ENCODE results near the gene CABP2.

CABP2 gene

DNA sequence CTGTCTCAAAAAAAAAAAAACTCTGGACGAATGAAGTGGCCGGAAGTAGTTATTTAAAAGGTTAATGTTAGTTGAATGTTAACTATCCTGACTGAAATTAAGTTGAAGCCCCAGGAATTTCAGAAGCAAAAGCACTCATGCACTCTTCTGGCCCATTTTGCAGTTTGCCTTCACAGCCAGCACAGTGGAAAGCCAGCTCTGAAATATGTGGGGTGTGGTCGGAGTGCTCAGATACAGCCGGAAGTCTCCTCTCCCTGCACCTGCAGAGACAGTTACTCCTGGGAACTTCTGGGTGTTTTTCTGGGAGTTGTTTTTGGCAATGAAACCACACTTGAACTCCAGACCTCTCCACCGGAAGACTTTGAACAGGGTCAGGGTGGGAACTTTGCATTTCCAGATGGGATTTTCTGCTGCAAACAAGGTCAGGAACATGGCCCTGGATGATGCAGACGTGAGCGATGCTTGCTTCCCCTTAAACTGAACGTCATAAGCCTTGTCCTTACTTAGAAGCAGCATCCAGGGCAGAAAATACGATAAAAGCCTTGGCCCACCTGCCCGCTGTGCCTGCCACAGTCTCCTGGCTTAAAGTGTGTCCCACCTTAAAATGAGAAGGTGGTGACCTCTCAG, 21.5 kb upstream of the CABP2 start:
- H3K27ac ChIP-seq: no peak overlapping the region
- no peak overlapping the region for H3K9ac ChIP-seq
- no peaks in the 10 kb centered on the region for H3K9me3 ChIP-seq (ENCODE audit: control insufficient read depth, low read length)
- H3K27me3 ChIP-seq (ENCODE audit: control insufficient read depth, insufficient read depth, low read length): no peaks in the 10 kb centered on the region
- no peak for TF ChIP-seq CTCF (IDR thresholded peaks at IDR 0.05)
- H3K4me2 ChIP-seq (ENCODE audit: low read length): no peak overlapping the region
- H3K79me2 ChIP-seq: no peaks in the 10 kb centered on the region
- H3K36me3 ChIP-seq (ENCODE audit: control insufficient read depth, insufficient read depth, low read length): no peaks in the 10 kb centered on the region
- H2AFZ ChIP-seq: no peak overlapping the region
- H3K4me3 ChIP-seq (ENCODE audit: low read depth, low read length): no peak overlapping the region
- H3K4me1 ChIP-seq: no peaks in the 10 kb centered on the region

- Histone ChIP-seq H3K36me3 (ENCODE audit: control insufficient read depth, insufficient read depth, low read length) (no peaks in the 10 kb centered on the region), H3K4me3 (ENCODE audit: low read depth, low read length) (no peak overlapping the region), H3K9me3 (ENCODE audit: control insufficient read depth, low read length) (no peaks in the 10 kb centered on the region), H3K9ac (no peak overlapping the region), H3K27me3 (ENCODE audit: control insufficient read depth, insufficient read depth, low read length) (no peaks in the 10 kb centered on the region), H2AFZ (no peak overlapping the region), H3K4me2 (ENCODE audit: low read length) (no peak overlapping the region), H3K4me1 (no peaks in the 10 kb centered on the region), H3K79me2 (no peaks in the 10 kb centered on the region), H3K27ac (no peak overlapping the region)
- no peak for TF ChIP-seq CTCF (IDR thresholded peaks at IDR 0.05)
These were observed 20.3 kb upstream of the CABP2 start for GRCh38 chr11:67543585-67543984.

DNA sequence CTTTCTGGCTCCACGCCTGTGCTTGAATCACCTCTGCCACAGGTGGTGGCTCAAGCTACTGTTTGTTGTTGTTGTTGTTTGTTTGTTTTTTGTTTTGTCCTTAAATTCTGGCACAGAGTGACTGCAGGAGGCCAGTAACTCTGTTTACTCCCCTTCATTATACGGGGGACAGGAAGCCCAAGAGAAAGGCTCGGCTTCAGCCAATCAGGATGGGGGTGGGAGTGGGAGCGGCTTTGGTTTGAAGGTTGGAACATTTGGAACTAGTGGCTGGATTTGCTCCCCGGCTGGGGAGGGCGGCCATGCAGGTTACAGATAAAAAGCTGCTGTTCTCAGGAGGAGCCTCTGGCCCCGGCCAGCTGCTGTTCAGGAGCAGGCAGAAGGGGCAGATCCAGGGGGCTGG, 19.7 kb upstream of the CABP2 start:
- Histone ChIP-seq H3K9ac (no peak overlapping the region), H3K27me3 (ENCODE audit: control insufficient read depth, insufficient read depth, low read length) (no peaks in the 10 kb centered on the region), H3K4me3 (ENCODE audit: low read depth, low read length) (no peak overlapping the region), H3K4me2 (ENCODE audit: low read length) (no peak overlapping the region), H3K36me3 (ENCODE audit: control insufficient read depth, insufficient read depth, low read length) (no peaks in the 10 kb centered on the region), H3K4me1 (no peaks in the 10 kb centered on the region), H2AFZ (no peak overlapping the region), H3K9me3 (ENCODE audit: control insufficient read depth, low read length) (no peaks in the 10 kb centered on the region), H3K27ac (no peak overlapping the region), H3K79me2 (no peaks in the 10 kb centered on the region)
- no peak for TF ChIP-seq CTCF (IDR thresholded peaks at IDR 0.05)

GRCh38 chr11:67542169-67542568, 18.9 kb upstream of the CABP2 start:
- H3K4me1 ChIP-seq: no peaks in the 10 kb centered on the region
- H3K9me3 ChIP-seq (ENCODE audit: control insufficient read depth, low read length): no peaks in the 10 kb centered on the region
- H3K36me3 ChIP-seq (ENCODE audit: control insufficient read depth, insufficient read depth, low read length): no peaks in the 10 kb centered on the region
- H2AFZ ChIP-seq: no peak overlapping the region
- no peaks in the 10 kb centered on the region for H3K27me3 ChIP-seq (ENCODE audit: control insufficient read depth, insufficient read depth, low read length)
- no peak overlapping the region for H3K4me2 ChIP-seq (ENCODE audit: low read length)
- no peak for TF ChIP-seq CTCF (IDR thresholded peaks at IDR 0.05)
- no peaks in the 10 kb centered on the region for H3K79me2 ChIP-seq
- no peak overlapping the region for H3K27ac ChIP-seq
- no peak overlapping the region for H3K9ac ChIP-seq
- no peak overlapping the region for H3K4me3 ChIP-seq (ENCODE audit: low read depth, low read length)

DNA sequence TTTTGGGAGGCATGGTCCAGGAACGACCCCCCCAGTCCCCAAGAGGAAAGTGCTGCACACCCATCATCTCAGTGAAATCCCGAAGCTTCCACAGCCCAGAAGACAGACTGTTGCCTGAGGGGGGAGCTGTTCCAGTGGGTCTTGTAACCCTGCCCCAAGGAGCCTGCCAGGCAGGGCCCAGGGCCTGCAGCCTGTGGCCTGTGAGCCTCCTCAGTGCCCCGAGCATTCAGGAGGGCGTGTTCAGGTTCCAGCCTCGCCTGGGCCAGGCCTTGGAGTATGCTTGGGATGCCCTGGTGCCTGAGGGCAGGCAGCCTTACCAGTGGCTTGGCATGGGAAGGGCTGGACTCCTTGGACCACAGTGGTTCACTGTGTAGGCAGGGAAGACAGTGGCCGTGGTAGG, 18.0 kb upstream of the CABP2 start:
- no peaks in the 10 kb centered on the region for H3K79me2 ChIP-seq
- no peak overlapping the region for H3K9ac ChIP-seq
- H3K27me3 ChIP-seq (ENCODE audit: control insufficient read depth, insufficient read depth, low read length): no peaks in the 10 kb centered on the region
- H3K4me2 ChIP-seq (ENCODE audit: low read length): no peak overlapping the region
- no peak overlapping the region for H3K27ac ChIP-seq
- no peak for TF ChIP-seq CTCF (IDR thresholded peaks at IDR 0.05)
- no peaks in the 10 kb centered on the region for H3K4me1 ChIP-seq
- H3K36me3 ChIP-seq (ENCODE audit: control insufficient read depth, insufficient read depth, low read length): no peaks in the 10 kb centered on the region
- no peaks in the 10 kb centered on the region for H3K9me3 ChIP-seq (ENCODE audit: control insufficient read depth, low read length)
- no peak overlapping the region for H2AFZ ChIP-seq
- H3K4me3 ChIP-seq (ENCODE audit: low read depth, low read length): no peak overlapping the region

Measured in parathyroid adenoma (tissue), 2 donors.